Fibroblast of skin of abdomen (primary cell): Measurements from ENCODE around the gene MARS1.
A peak's percentile ranks its signal among the peaks of the same experiment; 100 is the strongest.

Experiments used
- DNase-seq: peaks from one replicate; pipeline ENCODE4 v3.0.0-alpha.2; 2013

The MARS1 gene

GRCh38 chr12:57531836-57532235 lies 44.0 kb downstream of the MARS1 start:
- no peak for DNase-seq

DNA sequence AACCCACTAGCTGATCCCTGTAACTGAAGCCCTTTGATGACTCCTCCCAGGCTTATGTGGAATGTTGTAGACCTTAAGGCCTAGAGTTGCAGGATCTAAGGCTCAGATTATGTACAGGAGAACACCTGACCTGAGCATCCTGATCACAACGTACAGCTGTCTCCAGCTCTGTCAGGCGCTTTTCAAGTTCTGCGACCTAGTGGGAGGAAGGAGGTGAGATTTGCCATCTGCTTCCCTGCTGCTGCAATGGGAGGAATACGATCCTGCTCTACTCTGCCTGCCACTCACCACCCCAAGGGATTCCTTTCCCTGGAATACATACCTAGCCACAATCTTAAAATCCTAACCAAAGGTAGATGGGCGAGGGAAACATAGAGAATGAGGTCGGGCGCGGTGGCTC lies 45.2 kb downstream of the MARS1 start:
- DNase-seq, result no peak

DNA sequence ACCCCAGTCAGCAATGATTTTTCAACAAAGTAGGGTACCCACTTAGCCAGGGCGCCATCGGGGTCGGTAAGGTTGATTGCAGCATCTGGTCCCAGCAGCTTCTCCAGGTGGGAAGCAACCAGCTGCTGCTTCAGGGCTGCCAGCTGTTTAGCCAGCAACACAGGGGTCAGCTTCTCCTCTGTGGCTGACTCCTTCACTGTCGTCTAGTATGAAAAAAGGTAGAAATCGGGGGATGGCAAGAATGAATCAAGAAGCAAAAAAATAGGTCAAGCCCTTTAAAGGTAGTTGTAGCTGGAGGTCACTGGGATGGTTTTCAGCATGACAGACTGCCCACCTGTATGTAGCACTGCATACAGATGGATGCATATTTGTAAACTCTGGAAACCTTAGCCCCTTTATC lies 46.4 kb downstream of the MARS1 start:
- no peak for DNase-seq

DNA sequence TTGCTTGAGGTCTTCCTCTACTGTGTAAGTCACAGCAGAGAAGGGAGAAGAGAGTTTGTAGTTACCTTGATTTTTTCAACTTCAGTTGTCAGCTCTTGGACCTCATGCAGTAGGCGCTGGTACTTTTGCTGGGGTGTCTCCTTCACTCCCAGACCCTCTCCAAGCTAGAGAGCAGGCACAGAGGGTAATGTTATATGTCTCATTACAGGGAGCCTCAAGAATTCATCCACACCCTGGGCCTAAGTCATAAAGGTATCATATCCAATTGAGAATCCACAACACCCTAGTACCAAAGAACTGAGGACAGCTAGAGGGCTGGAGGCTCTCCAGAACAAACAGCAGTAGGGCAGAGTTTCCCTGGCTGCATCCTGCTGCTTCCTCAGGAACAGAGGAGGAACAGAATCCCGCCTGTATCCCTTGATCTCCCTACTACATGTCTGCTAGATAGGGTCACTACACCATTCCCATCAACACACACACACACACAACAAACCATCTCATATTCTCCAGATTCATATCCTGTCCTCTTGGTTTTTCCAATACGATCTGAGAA lies 47.2 kb downstream of the MARS1 start:
- DNase-seq, result no peak

DNA sequence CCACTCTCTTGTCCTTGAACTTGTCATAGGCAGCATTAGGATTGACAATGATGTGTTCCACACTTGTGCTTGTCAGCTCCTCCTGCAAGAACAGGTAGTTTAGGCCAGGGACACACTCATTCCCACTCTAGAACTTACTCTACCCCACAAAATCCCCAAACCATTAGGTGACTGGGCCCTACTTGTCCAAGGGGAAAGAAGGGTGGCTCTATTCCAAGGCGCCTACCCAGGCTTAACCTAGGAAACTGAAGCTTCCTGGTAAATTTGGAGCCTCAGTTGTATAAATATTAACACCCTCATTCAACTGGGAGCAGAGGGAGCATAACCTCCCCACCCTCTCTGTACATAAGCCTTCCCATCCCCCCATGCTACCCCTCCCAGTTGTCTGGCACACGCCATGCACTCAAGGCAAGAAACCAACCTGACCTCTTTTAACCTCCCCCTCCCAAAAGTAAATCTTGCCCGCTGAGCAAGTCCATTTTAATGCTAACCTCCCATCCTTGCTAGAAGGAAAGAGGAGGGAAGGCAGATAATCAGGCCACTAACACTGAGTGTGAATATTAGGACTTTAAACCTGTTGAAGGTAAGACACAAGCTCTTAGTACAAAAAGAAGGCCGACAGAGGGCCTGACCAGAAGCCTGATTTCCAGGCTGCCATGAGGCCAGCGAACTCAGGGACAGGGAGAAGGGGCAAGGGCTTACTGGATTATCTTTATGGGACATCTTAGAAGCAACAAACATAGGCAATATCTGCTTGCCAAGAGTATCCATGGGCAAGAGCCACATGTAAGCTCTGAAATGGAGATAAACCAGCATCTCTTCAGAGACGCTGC lies 48.1 kb downstream of the MARS1 start:
- DNase-seq, result no peak

- no peak for DNase-seq
These were observed 48.7 kb downstream of the MARS1 start for GRCh38 chr12:57536597-57536942.

GRCh38 chr12:57539134-57539768 lies 51.4 kb downstream of the MARS1 start:
- DNase-seq, result no peak

DNA sequence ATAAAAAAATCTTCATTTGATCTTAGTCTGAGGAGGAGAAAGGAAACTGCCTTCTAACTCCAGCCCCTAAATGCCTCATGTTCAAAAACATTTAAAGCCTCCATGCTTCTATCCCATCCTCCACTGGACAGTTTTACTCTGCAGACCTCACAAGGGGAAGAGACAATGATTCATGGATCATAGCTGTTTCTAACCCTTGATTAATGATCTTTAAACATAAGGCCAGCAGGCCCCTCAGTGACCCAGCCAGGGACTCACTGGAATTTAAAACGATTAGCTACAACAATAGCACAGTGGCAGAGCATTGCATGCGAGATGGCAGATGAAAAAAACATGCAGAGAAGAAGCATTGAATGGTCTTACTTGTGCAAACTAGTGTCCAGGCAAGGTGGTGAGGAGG lies 53.1 kb downstream of the MARS1 start:
- DNase-seq, result peak; percentile 56

DNA sequence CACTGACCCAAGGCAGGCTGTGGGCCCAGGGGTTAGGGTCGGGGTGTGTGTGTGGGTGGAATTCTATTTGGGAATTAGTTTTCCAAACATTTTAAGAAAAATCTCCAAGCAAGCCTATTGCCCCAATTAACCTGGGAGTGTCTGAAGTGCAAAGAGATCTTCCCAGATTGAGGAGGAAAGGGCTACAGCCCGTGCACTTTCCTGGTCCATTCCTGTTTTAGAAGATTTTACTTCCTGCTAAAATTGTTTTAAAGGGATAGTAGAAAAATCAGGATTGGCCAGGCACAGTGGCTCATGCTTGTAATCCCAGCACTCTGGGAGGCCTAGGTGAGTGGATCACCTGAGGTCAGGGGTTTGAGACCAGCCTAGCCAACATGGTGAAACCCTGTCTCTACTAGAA lies 53.8 kb downstream of the MARS1 start:
- DNase-seq, result no peak

GRCh38 chr12:57543581-57543980 lies 55.7 kb downstream of the MARS1 start:
- DNase-seq, result no peak

- no peak for DNase-seq
These were observed 58.1 kb downstream of the MARS1 start for GRCh38 chr12:57545809-57546437.

GRCh38 chr12:57546438-57547287 lies 58.8 kb downstream of the MARS1 start, which contains the start of gene DCTN2:
TSS of gene DCTN2 (minus strand) at chr12:57547192. CDS start at chr12:57547063, 129 bp downstream.
- DNase-seq, result peak; percentile 97

DNA sequence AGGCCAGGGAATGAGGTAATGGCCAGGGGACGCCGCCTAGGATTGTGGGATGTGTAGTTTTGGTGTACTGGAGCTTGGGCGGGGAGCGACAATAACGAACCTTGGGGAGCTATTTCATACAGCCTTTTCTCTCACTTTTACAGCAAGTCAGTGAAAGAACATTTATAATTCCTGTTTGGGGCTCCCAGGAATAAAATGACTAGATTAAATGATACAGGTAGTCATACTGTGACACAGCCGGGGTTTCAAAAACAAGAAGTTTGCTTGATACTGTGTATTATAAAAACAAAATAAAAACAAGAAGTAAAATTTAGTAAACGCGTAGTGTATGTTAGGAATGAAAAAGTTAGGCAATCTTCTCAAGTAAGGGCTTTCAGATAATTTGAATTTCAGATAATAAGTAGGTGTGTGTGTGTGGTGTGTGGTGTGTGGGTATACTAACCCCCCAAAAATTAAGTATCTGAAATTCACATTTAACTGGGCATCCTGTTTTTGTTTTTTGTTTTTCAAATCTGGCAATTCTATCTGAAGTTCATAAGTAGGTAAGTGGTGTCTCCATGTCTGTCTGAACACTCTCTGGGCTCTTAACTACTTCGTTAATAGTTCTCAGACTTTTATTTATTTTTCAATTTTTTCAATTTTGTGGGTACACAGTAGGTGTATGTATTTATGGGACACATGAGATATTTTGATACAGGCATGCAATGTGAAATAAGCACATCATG lies 59.6 kb downstream of the MARS1 start:
- DNase-seq, result no peak

GRCh38 chr12:57548013-57548315 lies 60.1 kb downstream of the MARS1 start:
- DNase-seq, result no peak

GRCh38 chr12:57548488-57548887 lies 60.6 kb downstream of the MARS1 start:
- DNase-seq, result no peak

GRCh38 chr12:57549203-57549908 lies 61.5 kb downstream of the MARS1 start:
- no peak for DNase-seq

GRCh38 chr12:57549909-57550640 lies 62.2 kb downstream of the MARS1 start, which contains the start of gene KIF5A:
TSS of gene KIF5A (plus strand) at chr12:57550044. CDS start at chr12:57550272, 228 bp downstream.
- DNase-seq, result no peak

- no peak for DNase-seq
These were observed 63.0 kb downstream of the MARS1 start for GRCh38 chr12:57550641-57551549.

- no peak for DNase-seq
These were observed 63.9 kb downstream of the MARS1 start for GRCh38 chr12:57551637-57552305.
